GM12878 (cell line): ENCODE measurements around the gene PDE1C.

ENCODE experiments used
- CBFB ChIP-seq: IDR thresholded peaks from 2 replicates; pipeline ENCODE4 v1.6.1; 2016; ENCODE audit warnings: antibody characterized with exemption, low read depth
- CREB1 ChIP-seq: IDR thresholded peaks from 2 replicates; pipeline ENCODE4 v1.6.1; 2012; ENCODE audit warnings: low read depth, mild to moderate bottlenecking, inconsistent platforms
- CREM ChIP-seq: IDR thresholded peaks from 2 replicates; pipeline ENCODE4 v1.6.1; 2014; ENCODE audit warnings: antibody characterized with exemption, low read depth
- FOXM1 ChIP-seq: IDR thresholded peaks from 2 replicates; pipeline ENCODE4 v1.6.1; 2012; ENCODE audit warnings: low read depth, mild to moderate bottlenecking, inconsistent platforms, low read length, moderate library complexity
- GATAD2B ChIP-seq: fragments of 450-650 bp; conservative IDR thresholded peaks from 2 replicates; pipeline ENCODE4 v1.6.1; 2017; ENCODE audit warnings: low read depth, mild to moderate bottlenecking, moderate library complexity
- POLR2A ChIP-seq: IDR thresholded peaks from 2 replicates; pipeline ENCODE4 v1.6.1; 2011; ENCODE audit warnings: low read depth, mild to moderate bottlenecking, low read length
- TAF1 ChIP-seq: IDR thresholded peaks from 2 replicates; pipeline ENCODE4 v1.6.1; 2011; ENCODE audit warnings: mild to moderate bottlenecking, low read depth, low read length, borderline replicate concordance
- TBL1XR1 ChIP-seq: IDR thresholded peaks from 2 replicates; pipeline ENCODE4 v1.6.1; 2012; ENCODE audit warnings: low read depth, low read length, improper control_type of control experiment
- ZNF274 ChIP-seq: IDR thresholded peaks from one replicate; pipeline ENCODE4 v1.8.0; 2011; ENCODE audit not compliant: insufficient read length, insufficient read depth
- TF ChIP-seq, protein P1 (sequence below), 3 experiments: IDR thresholded peaks in 2 of 3; conservative IDR thresholded peaks in 1 of 3; 2 replicates each; pipeline ENCODE4 v1.5.1; 2011; ENCODE audit warnings: low read depth in 3 of 3, low read length in 3 of 3, mild to moderate bottlenecking in 3 of 3, control low read depth in 2 of 3, moderate library complexity in 2 of 3, inconsistent platforms in 1 of 3, mixed read lengths in 1 of 3; ENCODE audit not compliant: control insufficient read depth in 2 of 3, insufficient read depth in 1 of 3; ENCODE audit errors: extremely low read depth in 1 of 3
- TF ChIP-seq, protein P2 (sequence below): IDR thresholded peaks from 2 replicates; pipeline ENCODE4 v1.6.1; 2012; ENCODE audit warnings: low read depth, low read length, improper control_type of control experiment

DNA sequence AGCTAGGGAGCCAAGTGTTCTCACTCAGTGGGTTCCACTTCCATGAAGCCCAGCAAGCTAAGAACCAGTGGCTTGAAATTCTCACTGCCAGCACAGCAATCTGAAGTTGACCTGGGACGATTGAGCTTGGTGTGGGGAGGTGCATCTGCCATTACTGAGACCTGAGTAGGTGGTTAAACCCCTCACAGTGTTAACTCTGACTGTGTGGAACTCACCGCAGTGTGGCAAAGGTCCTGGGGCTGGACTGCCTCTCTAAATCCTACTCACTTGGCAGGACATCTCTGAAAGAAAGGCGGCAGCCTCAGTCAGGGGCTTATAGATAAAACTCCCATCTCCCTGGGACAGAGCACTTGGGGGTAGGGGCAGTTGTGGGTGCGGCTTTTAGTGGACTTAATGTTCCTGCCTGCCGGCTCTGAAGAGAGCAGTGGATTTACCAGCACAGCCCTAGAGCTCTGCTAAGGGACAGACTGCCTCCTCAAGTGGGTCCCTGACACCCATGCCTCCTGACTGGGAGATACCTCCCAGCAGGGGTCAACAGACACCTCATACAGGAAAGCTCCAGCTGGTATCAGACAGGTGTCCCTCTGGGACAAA is 143.1 kb downstream of the PDE1C start:
- TF ChIP-seq CREM (no peak), POLR2A (no peak), CREB1 (no peak), FOXM1 (no peak), ZNF274 (no peak), GATAD2B (no peak), CBFB (no peak), TBL1XR1 (no peak), TAF1 (no peak)
- TF ChIP-seq, protein P1, sequence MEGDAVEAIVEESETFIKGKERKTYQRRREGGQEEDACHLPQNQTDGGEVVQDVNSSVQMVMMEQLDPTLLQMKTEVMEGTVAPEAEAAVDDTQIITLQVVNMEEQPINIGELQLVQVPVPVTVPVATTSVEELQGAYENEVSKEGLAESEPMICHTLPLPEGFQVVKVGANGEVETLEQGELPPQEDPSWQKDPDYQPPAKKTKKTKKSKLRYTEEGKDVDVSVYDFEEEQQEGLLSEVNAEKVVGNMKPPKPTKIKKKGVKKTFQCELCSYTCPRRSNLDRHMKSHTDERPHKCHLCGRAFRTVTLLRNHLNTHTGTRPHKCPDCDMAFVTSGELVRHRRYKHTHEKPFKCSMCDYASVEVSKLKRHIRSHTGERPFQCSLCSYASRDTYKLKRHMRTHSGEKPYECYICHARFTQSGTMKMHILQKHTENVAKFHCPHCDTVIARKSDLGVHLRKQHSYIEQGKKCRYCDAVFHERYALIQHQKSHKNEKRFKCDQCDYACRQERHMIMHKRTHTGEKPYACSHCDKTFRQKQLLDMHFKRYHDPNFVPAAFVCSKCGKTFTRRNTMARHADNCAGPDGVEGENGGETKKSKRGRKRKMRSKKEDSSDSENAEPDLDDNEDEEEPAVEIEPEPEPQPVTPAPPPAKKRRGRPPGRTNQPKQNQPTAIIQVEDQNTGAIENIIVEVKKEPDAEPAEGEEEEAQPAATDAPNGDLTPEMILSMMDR (IDR thresholded peaks at IDR 0.05 in 2 of 3, conservative IDR thresholded peaks at IDR 0.05 in 1 of 3; ENCODE audit: control insufficient read depth in 2 of 3, extremely low read depth in 1 of 3, insufficient read depth in 1 of 3, low read depth in 3 of 3, low read length in 3 of 3): no peak
- TF ChIP-seq, protein P2, sequence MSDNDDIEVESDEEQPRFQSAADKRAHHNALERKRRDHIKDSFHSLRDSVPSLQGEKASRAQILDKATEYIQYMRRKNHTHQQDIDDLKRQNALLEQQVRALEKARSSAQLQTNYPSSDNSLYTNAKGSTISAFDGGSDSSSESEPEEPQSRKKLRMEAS: no peak
